H9 (cell line): ENCODE results near the gene HAPLN2. TPM values are rescaled to one million over a fixed set of nuclear protein-coding genes. Genes with fewer than 3 reads are reported as not detected.

ENCODE experiments used
- DNase-seq: peaks from one replicate; pipeline ENCODE4 v3.0.0-alpha.2; 2017
- H2AFZ ChIP-seq: one replicate; pipeline ENCODE4 v1.6.1; 2013; ENCODE audit warnings: mild to moderate bottlenecking, low read length, control low read depth, moderate library complexity
- H2AK5ac ChIP-seq: 2 replicates; pipeline ENCODE4 v1.6.1; 2013; ENCODE audit warnings: low read length, control low read depth, mixed read lengths; ENCODE audit not compliant: insufficient read length
- H2BK120ac ChIP-seq: one replicate; pipeline ENCODE4 v1.6.1; 2013; ENCODE audit warnings: low read depth, mild to moderate bottlenecking, low read length, control low read depth, inconsistent platforms; ENCODE audit not compliant: poor library complexity, severe bottlenecking
- H2BK12ac ChIP-seq: 2 replicates; pipeline ENCODE4 v1.6.1; 2013; ENCODE audit warnings: low read length, control low read depth, mixed read lengths, low read depth; ENCODE audit not compliant: insufficient read length
- H2BK15ac ChIP-seq: 2 replicates; pipeline ENCODE4 v1.6.1; 2013; ENCODE audit warnings: low read depth, low read length, control low read depth
- H2BK20ac ChIP-seq: one replicate; pipeline ENCODE4 v1.6.1; 2013; ENCODE audit warnings: low read depth, mild to moderate bottlenecking, low read length, control low read depth, inconsistent platforms; ENCODE audit not compliant: poor library complexity, severe bottlenecking
- H2BK5ac ChIP-seq: 2 replicates; pipeline ENCODE4 v1.6.1; 2013; ENCODE audit warnings: low read length, control low read depth, mixed read lengths; ENCODE audit not compliant: insufficient read length
- H3K14ac ChIP-seq: 2 replicates; pipeline ENCODE4 v1.6.1; 2013; ENCODE audit warnings: low read length, control low read depth; ENCODE audit not compliant: insufficient read depth
- H3K18ac ChIP-seq: 2 replicates; pipeline ENCODE4 v1.6.1; 2013; ENCODE audit warnings: low read depth, mild to moderate bottlenecking, mixed read lengths, low read length, control low read depth; ENCODE audit not compliant: insufficient read length
- H3K23ac ChIP-seq: 2 replicates; pipeline ENCODE4 v1.6.1; 2013; ENCODE audit warnings: low read length, control low read depth, mixed read lengths, low read depth; ENCODE audit not compliant: insufficient read length
- H3K23me2 ChIP-seq: 2 replicates; pipeline ENCODE4 v1.6.1; 2013; ENCODE audit warnings: low read depth, mild to moderate bottlenecking, mixed read lengths, low read length, control low read depth; ENCODE audit not compliant: insufficient read length, poor library complexity, severe bottlenecking
- H3K27ac ChIP-seq: 2 replicates; pipeline ENCODE4 v1.5.1; 2013; ENCODE audit warnings: low read length, control low read depth, mixed read lengths, low read depth; ENCODE audit not compliant: insufficient read length
- H3K27me3 ChIP-seq: 2 replicates; pipeline ENCODE4 v1.6.1; 2013; ENCODE audit warnings: low read length, control low read depth, inconsistent platforms; ENCODE audit not compliant: insufficient read depth
- H3K4ac ChIP-seq: 2 replicates; pipeline ENCODE4 v1.6.1; 2013; ENCODE audit warnings: low read depth, mild to moderate bottlenecking, control low read depth, inconsistent platforms, low read length, moderate library complexity
- H3K4me1 ChIP-seq: 2 replicates; pipeline ENCODE4 v1.6.1; 2013; ENCODE audit warnings: low read length, control low read depth, inconsistent platforms; ENCODE audit not compliant: insufficient read depth
- H3K4me2 ChIP-seq: 2 replicates; pipeline ENCODE4 v1.6.1; 2013; ENCODE audit warnings: low read length, control low read depth, mixed read lengths; ENCODE audit not compliant: insufficient read length, insufficient read depth
- H3K56ac ChIP-seq: 2 replicates; pipeline ENCODE4 v1.6.1; 2013; ENCODE audit warnings: low read depth, mild to moderate bottlenecking, mixed read lengths, low read length, control low read depth; ENCODE audit not compliant: insufficient read length
- H3K79me1 ChIP-seq: 2 replicates; pipeline ENCODE4 v1.6.1; 2013; ENCODE audit warnings: low read depth, mild to moderate bottlenecking, moderate library complexity, low read length, control low read depth, inconsistent platforms; ENCODE audit not compliant: insufficient read depth, poor library complexity, severe bottlenecking
- H3K79me2 ChIP-seq: 2 replicates; pipeline ENCODE4 v1.6.1; 2013; ENCODE audit warnings: low read length, control low read depth, inconsistent platforms; ENCODE audit not compliant: insufficient read depth
- H3K9ac ChIP-seq: 2 replicates; pipeline ENCODE4 v1.6.1; 2013; ENCODE audit warnings: low read length, control low read depth, mixed read lengths; ENCODE audit not compliant: insufficient read length; ENCODE audit errors: extremely low read depth
- H3K9me3 ChIP-seq: one replicate; pipeline ENCODE4 v1.6.1; 2013; ENCODE audit warnings: low read depth, low read length, inconsistent platforms; ENCODE audit not compliant: control insufficient read depth
- H3T11ph ChIP-seq: one replicate; pipeline ENCODE4 v1.6.1; 2013; ENCODE audit warnings: mild to moderate bottlenecking, low read length, control low read depth, inconsistent platforms
- H4K20me1 ChIP-seq: one replicate; pipeline ENCODE4 v1.6.1; 2013; ENCODE audit not compliant: control insufficient read depth, insufficient read length, insufficient read depth
- H4K5ac ChIP-seq: 2 replicates; pipeline ENCODE4 v1.6.1; 2013; ENCODE audit warnings: low read depth, mild to moderate bottlenecking, mixed read lengths, low read length, control low read depth; ENCODE audit not compliant: insufficient read length
- H4K8ac ChIP-seq: replicated peaks from 2 replicates; pipeline ENCODE4 v1.6.1; 2013; ENCODE audit warnings: low read length, control low read depth, mixed read lengths, low read depth; ENCODE audit not compliant: insufficient read length
- H4K91ac ChIP-seq: 2 replicates; pipeline ENCODE4 v1.6.1; 2013; ENCODE audit warnings: low read depth, mild to moderate bottlenecking, moderate library complexity, mixed read lengths, low read length, control low read depth; ENCODE audit not compliant: insufficient read length
- H3K27ac Mint-ChIP-seq, 3 experiments: 2 replicates in 2 of 3; 3 replicates in 1 of 3; pipeline ENCODE4 v1.8.0; 2020 to 2021; ENCODE audit warnings: mixed read lengths in 3 of 3, mild to moderate bottlenecking in 1 of 3, moderate library complexity in 1 of 3
- H3K27me3 Mint-ChIP-seq: 2 replicates; pipeline ENCODE4 v1.8.0; 2021; ENCODE audit warnings: low read depth, mild to moderate bottlenecking, moderate library complexity, mixed read lengths
- H3K36me3 Mint-ChIP-seq, 3 experiments: 2 replicates in 2 of 3; 3 replicates in 1 of 3; pipeline ENCODE4 v1.8.0; 2020 to 2021; ENCODE audit warnings: low read depth in 3 of 3, mixed read lengths in 3 of 3; ENCODE audit not compliant: insufficient read depth in 1 of 3
- H3K4me1 Mint-ChIP-seq, 2 experiments: 2 replicates each; pipeline ENCODE4 v1.8.0; 2020; ENCODE audit warnings: mixed read lengths in 2 of 2
- H3K4me3 Mint-ChIP-seq, 2 experiments: 2 replicates in 1 of 2; 3 replicates in 1 of 2; pipeline ENCODE4 v1.8.0; 2020 to 2021; ENCODE audit warnings: mild to moderate bottlenecking in 2 of 2, mixed read lengths in 2 of 2, moderate library complexity in 1 of 2
- H3K9me3 Mint-ChIP-seq, 2 experiments: 2 replicates in 1 of 2; 3 replicates in 1 of 2; pipeline ENCODE4 v1.8.0; 2020; ENCODE audit warnings: mild to moderate bottlenecking in 2 of 2, mixed read lengths in 2 of 2, moderate library complexity in 1 of 2
- WGBS: extraction: QIAGEN DNeasy Blood & Tissue Kit; methylation state at CpG from one replicate; pipeline ENCODE4 v1.1.7; 2013; ENCODE audit warnings: missing lambda C conversion rate, low lambda C conversion rate, mixed read lengths; ENCODE audit not compliant: insufficient read length; ENCODE audit errors: extremely low coverage; 5-methylcytosine and 5-hydroxymethylcytosine counted together
- total RNA-seq: library from RNA; stranded (reverse); gene quantifications from 2 replicates; pipeline ENCODE4 v1.2.1, GENCODE V29; 2021
- TF ChIP-seq, protein P1 (sequence below): fragments of 200-600 bp; sonication (generic); conservative IDR thresholded peaks from 3 replicates; pipeline ENCODE4 v1.8.0; 2021; ENCODE audit warnings: antibody characterized with exemption, mild to moderate bottlenecking

HAPLN2 gene
- total RNA-seq, 1 experiment from 2014 or later: 0.46 TPM

DNA sequence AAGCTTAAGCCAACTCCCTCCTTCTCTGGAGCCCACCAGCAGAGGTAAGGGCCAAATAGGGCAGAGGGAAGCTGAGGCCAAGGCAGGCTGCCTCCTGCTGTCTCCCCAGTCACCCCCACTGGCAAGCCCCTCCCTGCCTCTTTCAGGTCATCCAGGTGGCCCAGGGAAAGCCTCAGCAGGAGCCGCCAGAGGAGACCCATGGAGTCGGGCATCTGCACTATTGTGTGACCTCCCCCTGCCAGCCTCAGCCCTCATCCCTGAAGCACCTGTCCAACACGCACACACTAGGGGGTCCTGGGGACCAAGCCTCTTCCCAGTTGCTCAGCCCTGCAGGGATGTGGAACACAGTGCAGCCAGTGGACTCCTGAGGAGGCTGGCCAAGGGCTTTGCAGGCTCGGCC is 32.9 kb upstream of the HAPLN2 start:
- Histone ChIP-seq H2AFZ (no peak overlapping the region), H3K9ac (no peak overlapping the region), H3K79me2 (no peaks in the 10 kb centered on the region), H3K4ac (no peak overlapping the region), H3K4me1 (no peaks in the 10 kb centered on the region; the same call in 1 of the 2 replicates), H3T11ph (no peak overlapping the region), H2AK5ac (no peak overlapping the region), H3K23ac (no peak overlapping the region), H3K4me2 (no peak overlapping the region), H4K91ac (no peak overlapping the region), H2BK15ac (no peak overlapping the region), H3K27ac (no peak overlapping the region), H2BK12ac (no peak overlapping the region), H3K23me2 (peaks cover 2% of the 10 kb centered on the region), H2BK120ac (no peak overlapping the region), H3K56ac (no peak overlapping the region), H3K27me3 (no peaks in the 10 kb centered on the region; the same call in 1 of the 2 replicates), H4K20me1 (no peaks in the 10 kb centered on the region), H3K9me3 (no peaks in the 10 kb centered on the region), H4K5ac (no peak overlapping the region), H2BK20ac (no peak overlapping the region), H3K18ac (no peak overlapping the region), H3K79me1 (no peaks in the 10 kb centered on the region), H2BK5ac (no peak overlapping the region), H4K8ac (no peak overlapping the region), H3K14ac (no peak overlapping the region)
- no CpG with 5 or more reads among the region's 4 CpGs for WGBS
- Mint-ChIP-seq H3K4me3 (no peak overlapping the region), H3K9me3 (no peaks in the 10 kb centered on the region), H3K27me3 (0 out of 2 replicates have a peak, but pooled peaks cover 2% of the 10 kb centered on the region), H3K4me1 (peaks cover 28% of the 10 kb centered on the region in 2 experiments), H3K36me3 (no peaks in the 10 kb centered on the region), H3K27ac (no peak overlapping the region)
- TF ChIP-seq, protein P1, sequence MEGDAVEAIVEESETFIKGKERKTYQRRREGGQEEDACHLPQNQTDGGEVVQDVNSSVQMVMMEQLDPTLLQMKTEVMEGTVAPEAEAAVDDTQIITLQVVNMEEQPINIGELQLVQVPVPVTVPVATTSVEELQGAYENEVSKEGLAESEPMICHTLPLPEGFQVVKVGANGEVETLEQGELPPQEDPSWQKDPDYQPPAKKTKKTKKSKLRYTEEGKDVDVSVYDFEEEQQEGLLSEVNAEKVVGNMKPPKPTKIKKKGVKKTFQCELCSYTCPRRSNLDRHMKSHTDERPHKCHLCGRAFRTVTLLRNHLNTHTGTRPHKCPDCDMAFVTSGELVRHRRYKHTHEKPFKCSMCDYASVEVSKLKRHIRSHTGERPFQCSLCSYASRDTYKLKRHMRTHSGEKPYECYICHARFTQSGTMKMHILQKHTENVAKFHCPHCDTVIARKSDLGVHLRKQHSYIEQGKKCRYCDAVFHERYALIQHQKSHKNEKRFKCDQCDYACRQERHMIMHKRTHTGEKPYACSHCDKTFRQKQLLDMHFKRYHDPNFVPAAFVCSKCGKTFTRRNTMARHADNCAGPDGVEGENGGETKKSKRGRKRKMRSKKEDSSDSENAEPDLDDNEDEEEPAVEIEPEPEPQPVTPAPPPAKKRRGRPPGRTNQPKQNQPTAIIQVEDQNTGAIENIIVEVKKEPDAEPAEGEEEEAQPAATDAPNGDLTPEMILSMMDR: no peak
- no peak for DNase-seq
